22Rv1 (cell line): ENCODE data around the gene ACAN.

Experiments
- ZFX ChIP-seq: fragments of 450-650 bp; IDR thresholded peaks from 2 replicates; pipeline ENCODE4 v1.6.1; 2017; ENCODE audit warnings: antibody characterized with exemption, borderline replicate concordance
- TF ChIP-seq, protein P1 (sequence below): fragments of 450-650 bp; IDR thresholded peaks from 2 replicates; pipeline ENCODE4 v1.5.1; 2017; ENCODE audit warnings: mild to moderate bottlenecking

DNA sequence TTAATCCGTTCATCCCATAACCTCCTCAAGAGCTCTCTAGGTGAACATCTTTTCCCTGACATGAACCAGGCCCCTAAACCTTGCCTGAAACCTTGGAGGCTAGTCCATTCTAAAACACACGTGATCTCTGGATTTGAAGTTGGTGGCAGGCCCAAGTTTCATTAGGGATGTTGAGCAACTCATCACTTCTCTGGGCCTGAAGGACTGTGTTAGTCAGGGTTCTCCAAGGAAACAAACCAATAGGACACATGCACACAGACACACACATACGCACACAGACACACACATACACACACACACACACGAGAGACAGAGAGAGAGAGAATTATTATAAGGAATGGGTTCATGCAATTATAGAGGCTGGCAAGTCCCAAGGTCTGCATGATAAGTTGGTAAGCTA, 31.9 kb downstream of the ACAN start:
- TF ChIP-seq, protein P1, sequence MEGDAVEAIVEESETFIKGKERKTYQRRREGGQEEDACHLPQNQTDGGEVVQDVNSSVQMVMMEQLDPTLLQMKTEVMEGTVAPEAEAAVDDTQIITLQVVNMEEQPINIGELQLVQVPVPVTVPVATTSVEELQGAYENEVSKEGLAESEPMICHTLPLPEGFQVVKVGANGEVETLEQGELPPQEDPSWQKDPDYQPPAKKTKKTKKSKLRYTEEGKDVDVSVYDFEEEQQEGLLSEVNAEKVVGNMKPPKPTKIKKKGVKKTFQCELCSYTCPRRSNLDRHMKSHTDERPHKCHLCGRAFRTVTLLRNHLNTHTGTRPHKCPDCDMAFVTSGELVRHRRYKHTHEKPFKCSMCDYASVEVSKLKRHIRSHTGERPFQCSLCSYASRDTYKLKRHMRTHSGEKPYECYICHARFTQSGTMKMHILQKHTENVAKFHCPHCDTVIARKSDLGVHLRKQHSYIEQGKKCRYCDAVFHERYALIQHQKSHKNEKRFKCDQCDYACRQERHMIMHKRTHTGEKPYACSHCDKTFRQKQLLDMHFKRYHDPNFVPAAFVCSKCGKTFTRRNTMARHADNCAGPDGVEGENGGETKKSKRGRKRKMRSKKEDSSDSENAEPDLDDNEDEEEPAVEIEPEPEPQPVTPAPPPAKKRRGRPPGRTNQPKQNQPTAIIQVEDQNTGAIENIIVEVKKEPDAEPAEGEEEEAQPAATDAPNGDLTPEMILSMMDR: no peak
- TF ChIP-seq ZFX: no peak
